ENCODE data around the gene NID1. TPM values are rescaled to one million over a fixed set of nuclear protein-coding genes. Genes with fewer than 3 reads are reported as not detected.

The NID1 gene
- total RNA-seq, 1 experiment from 2014 or later, result 11.1 TPM

DNA sequence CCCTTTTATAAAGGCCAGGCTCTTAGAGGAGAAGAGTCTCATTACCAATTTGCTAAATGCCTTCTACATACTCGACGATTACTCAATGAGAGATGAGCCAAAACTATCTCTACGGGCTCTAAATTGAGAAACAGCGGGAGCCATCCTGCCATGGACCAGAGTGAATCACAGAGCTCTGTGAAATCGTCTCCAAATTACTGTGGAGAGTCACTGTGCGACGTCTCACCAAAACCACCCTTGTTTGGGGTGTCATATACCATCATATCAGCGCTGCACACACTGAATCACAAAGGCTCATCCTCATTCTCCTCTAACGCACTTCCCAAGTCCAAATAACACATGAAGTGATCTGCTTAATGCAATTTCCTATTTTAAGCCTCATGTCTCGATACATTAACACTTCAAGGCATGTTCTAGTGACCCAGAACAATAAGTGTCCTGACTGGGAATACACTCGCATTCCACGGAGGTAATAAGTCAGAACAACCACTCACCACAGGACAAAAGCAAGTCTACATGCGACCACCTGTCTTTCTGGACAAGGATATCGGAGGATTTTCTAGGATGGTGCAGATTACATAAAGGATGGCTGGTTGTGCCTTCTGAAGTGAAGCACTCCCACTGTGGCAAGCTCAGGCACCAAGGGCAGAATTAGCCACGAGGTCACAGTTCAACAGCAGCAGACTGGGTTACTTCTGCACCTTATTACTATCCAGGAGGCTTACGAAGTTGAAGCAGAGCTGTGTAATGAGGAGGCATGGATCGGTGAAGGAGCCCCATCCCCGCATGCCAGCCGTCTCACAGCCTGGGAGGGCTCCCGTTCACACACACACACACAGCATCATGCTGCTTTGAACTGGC, 44.3 kb downstream of the NID1 start:
- ATAC-seq (no peak), DNase-seq (no peak)
- Histone ChIP-seq H3K4me1 (ENCODE audit: insufficient read depth, low read length) (peaks cover 19% of the 10 kb centered on the region), H2AFZ (ENCODE audit: low read length) (no peak overlapping the region), H3K27ac (ENCODE audit: low read length) (no peak overlapping the region), H3K36me3 (ENCODE audit: low read depth, low read length) (peaks cover 3% of the 10 kb centered on the region; the same call in 1 of the 2 replicates), H3K4me3 (ENCODE audit: low read length) (no peak overlapping the region), H3K9ac (ENCODE audit: low read length) (no peak overlapping the region), H4K20me1 (ENCODE audit: low read length) (no peaks in the 10 kb centered on the region), H3K79me2 (ENCODE audit: low read length) (no peaks in the 10 kb centered on the region), H3K27me3 (ENCODE audit: low read length) (no peaks in the 10 kb centered on the region), H3K4me2 (ENCODE audit: low read length) (no peak overlapping the region), H3K9me3 (ENCODE audit: low read length) (no peaks in the 10 kb centered on the region), H3F3A (ENCODE audit: low read length, unreplicated experiment) (no peaks in the 10 kb centered on the region), H3K9me2 (replicated peaks; ENCODE audit: low read length) (no peaks in the 10 kb centered on the region)
- intact Hi-C loops (cut with micrococcal nuclease), result no loop called here
- CTCF ChIA-PET, result no interaction called here
- no peak for TF ChIP-seq EZH2 (IDR thresholded peaks at IDR 0.05; ENCODE audit: low read length, unreplicated experiment)
- no peak for TF ChIP-seq EZH2phosphoT487 (IDR thresholded peaks at IDR 0.05; ENCODE audit: borderline replicate concordance, low read length)
- TF ChIP-seq, protein P1, sequence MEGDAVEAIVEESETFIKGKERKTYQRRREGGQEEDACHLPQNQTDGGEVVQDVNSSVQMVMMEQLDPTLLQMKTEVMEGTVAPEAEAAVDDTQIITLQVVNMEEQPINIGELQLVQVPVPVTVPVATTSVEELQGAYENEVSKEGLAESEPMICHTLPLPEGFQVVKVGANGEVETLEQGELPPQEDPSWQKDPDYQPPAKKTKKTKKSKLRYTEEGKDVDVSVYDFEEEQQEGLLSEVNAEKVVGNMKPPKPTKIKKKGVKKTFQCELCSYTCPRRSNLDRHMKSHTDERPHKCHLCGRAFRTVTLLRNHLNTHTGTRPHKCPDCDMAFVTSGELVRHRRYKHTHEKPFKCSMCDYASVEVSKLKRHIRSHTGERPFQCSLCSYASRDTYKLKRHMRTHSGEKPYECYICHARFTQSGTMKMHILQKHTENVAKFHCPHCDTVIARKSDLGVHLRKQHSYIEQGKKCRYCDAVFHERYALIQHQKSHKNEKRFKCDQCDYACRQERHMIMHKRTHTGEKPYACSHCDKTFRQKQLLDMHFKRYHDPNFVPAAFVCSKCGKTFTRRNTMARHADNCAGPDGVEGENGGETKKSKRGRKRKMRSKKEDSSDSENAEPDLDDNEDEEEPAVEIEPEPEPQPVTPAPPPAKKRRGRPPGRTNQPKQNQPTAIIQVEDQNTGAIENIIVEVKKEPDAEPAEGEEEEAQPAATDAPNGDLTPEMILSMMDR (conservative IDR thresholded peaks at IDR 0.05; ENCODE audit: low read depth, low read length), result no peak
- POLR2A ChIA-PET (ENCODE audit: unreplicated experiment), result no interaction called here
- BruUV-seq (replicated peaks), result no TSS peak

DNA sequence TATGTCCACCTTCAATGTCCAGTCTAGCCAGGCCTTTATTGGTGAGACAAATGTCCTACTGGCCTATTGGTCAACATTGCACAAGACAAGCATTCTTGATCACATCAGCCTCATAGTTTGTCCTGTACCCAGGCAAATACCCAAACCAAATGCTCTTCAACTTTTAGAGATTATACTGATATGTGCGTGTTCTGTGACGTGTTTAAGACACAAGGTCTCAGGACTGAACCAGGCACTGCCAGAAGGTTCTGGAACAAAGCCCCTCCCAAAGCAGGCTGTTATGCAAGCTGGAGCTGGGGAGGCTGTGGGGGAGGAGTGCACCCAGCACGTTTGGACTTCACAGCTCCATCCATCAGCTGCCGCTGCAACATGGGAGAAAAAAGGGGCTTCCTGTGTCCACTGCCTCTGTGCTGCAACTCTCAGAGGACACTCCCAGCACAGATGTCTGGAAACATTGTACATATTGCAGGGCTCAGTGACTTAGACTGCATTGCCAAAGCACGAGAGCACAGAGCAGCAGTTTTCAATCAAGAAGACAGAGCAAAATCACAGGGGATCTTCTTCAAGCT, 45.9 kb downstream of the NID1 start:
- intact Hi-C loops (cut with micrococcal nuclease), result no loop called here
- POLR2A ChIA-PET (ENCODE audit: unreplicated experiment), result no interaction called here
- Histone ChIP-seq H3K4me3 (ENCODE audit: low read length) (no peak overlapping the region), H3K79me2 (ENCODE audit: low read length) (no peaks in the 10 kb centered on the region), H3K9me2 (replicated peaks; ENCODE audit: low read length) (no peaks in the 10 kb centered on the region), H3K27me3 (ENCODE audit: low read length) (no peaks in the 10 kb centered on the region), H2AFZ (ENCODE audit: low read length) (no peak overlapping the region), H4K20me1 (ENCODE audit: low read length) (no peaks in the 10 kb centered on the region), H3K9ac (ENCODE audit: low read length) (no peak overlapping the region), H3F3A (ENCODE audit: low read length, unreplicated experiment) (no peaks in the 10 kb centered on the region), H3K4me1 (ENCODE audit: insufficient read depth, low read length) (peaks cover 19% of the 10 kb centered on the region), H3K9me3 (ENCODE audit: low read length) (no peaks in the 10 kb centered on the region), H3K4me2 (ENCODE audit: low read length) (no peak overlapping the region), H3K36me3 (ENCODE audit: low read depth, low read length) (peaks cover 3% of the 10 kb centered on the region; the same call in 1 of the 2 replicates), H3K27ac (ENCODE audit: low read length) (no peak overlapping the region)
- TF ChIP-seq, protein P1 (conservative IDR thresholded peaks at IDR 0.05; ENCODE audit: low read depth, low read length), result no peak
- TF ChIP-seq EZH2phosphoT487 (IDR thresholded peaks at IDR 0.05; ENCODE audit: borderline replicate concordance, low read length) (no peak), EZH2 (IDR thresholded peaks at IDR 0.05; ENCODE audit: low read length, unreplicated experiment) (no peak)
- CTCF ChIA-PET, result no interaction called here
- no TSS peak for BruUV-seq (replicated peaks)
- ATAC-seq, result no peak
- DNase-seq, result no peak
